Natural killer cell treated with Interleukin-12 subunit alpha and Interleukin-12 subunit beta and Interleukin-15 and Interleukin-18, amount 100 ng/mL, for 72 hours (primary cell): Measurements from ENCODE around the gene AKT1. TPM values are rescaled to one million over a fixed set of nuclear protein-coding genes. Genes with fewer than 3 reads are reported as not detected.
A peak's percentile ranks its signal among the peaks of the same experiment; 100 is the strongest.

Experiments
- ATAC-seq, 2 donors: fragments of 150-1000 bp; cut with Tn5 transposase in 1 of 2; sonication (Bioruptor Pico), chemical (Tn5 transposase) in 1 of 2; 2 replicates each; pipeline ENCODE4 v1.10.0; 2021
- DNase-seq: peaks from one replicate; pipeline ENCODE4 v3.0.0; 2022; ENCODE audit warnings: low spot score
- H3K27ac Mint-ChIP-seq, 2 donors: 1 replicate in 1 of 2; 2 replicates in 1 of 2; pipeline ENCODE4 v1.8.0; 2022; ENCODE audit warnings: mixed read lengths in 2 of 2, mild to moderate bottlenecking in 1 of 2, moderate library complexity in 1 of 2
- H3K27me3 Mint-ChIP-seq, 2 donors: 1 replicate in 1 of 2; 2 replicates in 1 of 2; pipeline ENCODE4 v1.8.0; 2022; ENCODE audit warnings: mixed read lengths in 2 of 2
- H3K36me3 Mint-ChIP-seq: one replicate; pipeline ENCODE4 v1.8.0; 2022; ENCODE audit warnings: mixed read lengths
- H3K4me1 Mint-ChIP-seq, 2 donors: 1 replicate in 1 of 2; 2 replicates in 1 of 2; pipeline ENCODE4 v1.8.0; 2022; ENCODE audit warnings: low read depth in 2 of 2, mixed read lengths in 2 of 2, mild to moderate bottlenecking in 1 of 2
- H3K4me3 Mint-ChIP-seq: one replicate; pipeline ENCODE4 v1.8.0; 2022; ENCODE audit warnings: mixed read lengths
- H3K9me3 Mint-ChIP-seq: 2 replicates; pipeline ENCODE4 v1.8.0; 2022; ENCODE audit warnings: mixed read lengths
- total RNA-seq, 2 donors: library from RNA; stranded (reverse); gene quantifications; one replicate each; pipeline ENCODE4 v1.2.3, GENCODE V29; 2022

Gene AKT1
- total RNA-seq, 2 donors from 2014 or later: 128 to 229 TPM

DNA sequence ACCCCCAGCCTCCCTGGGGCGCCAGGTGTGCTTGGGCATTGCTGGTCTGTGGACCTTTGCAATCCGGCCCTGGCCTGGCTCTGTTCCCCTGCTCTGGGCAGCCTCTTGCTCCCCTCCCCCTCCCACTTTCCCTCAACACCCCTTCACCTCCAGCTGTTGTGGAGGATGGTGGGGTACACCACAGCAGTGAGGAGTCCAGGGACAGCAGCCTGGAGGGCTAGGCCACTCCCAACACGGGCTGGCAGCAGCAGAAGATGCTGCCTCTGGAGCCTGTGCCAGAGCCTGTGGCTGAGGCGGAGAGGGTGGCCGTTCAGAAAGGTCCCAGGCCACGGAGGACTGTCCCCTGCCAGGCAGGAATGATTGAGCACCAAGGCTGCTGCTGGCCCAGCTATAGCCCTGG, 12.9 kb upstream of the AKT1 start:
- peaks cover 0 to 10% of the 10 kb centered on the region in 2 donors for H3K4me1 Mint-ChIP-seq
- no peaks in the 10 kb centered on the region for H3K27me3 Mint-ChIP-seq
- no peak overlapping the region for H3K4me3 Mint-ChIP-seq
- H3K9me3 Mint-ChIP-seq: peaks cover 5% of the 10 kb centered on the region
- ATAC-seq (peak in 1 of 2 donors; percentile 5), DNase-seq (no peak)
- H3K36me3 Mint-ChIP-seq: no peaks in the 10 kb centered on the region
- H3K27ac Mint-ChIP-seq: no peak overlapping the region

DNA sequence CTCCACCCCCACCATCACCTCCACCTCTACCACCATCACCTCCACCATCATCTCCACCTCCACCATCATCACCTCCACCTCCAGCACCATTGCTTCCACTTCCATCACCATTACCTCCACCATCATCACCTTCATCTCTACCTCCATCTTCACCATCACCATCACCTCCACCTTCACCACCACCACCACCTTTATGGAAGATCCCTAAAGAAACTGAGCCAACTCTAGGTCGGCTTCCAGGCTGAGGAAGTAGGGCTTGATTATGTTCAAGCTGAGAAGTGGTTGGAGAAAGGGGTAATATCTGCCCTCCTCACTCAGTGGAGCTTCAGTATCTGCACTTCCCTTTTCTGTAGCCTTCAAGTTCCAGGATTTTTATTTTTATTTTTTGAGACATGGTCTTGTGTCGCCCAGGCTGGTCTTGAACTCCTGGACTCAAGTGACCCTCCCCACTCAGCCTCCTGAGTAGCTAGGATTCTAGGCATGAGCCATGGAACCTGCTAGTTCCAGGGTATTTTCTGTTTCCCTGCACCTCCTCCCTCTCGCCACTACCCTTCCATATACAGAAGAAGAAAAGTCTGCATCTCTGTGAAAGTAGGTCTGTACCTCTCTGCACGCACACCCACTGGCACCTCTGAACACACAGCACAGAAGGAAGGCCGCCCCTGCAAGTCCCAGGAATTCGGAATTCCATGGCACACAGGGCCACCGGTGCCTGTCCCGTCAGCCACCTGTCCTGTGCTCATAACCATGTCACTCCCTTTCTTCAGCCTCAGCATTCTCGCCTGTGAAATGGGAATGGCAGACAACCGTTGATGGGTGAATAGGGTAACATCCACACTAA, 11.3 kb upstream of the AKT1 start:
- no peaks in the 10 kb centered on the region for H3K36me3 Mint-ChIP-seq
- DNase-seq (no peak), ATAC-seq (no peak)
- H3K4me3 Mint-ChIP-seq: no peak overlapping the region
- peaks cover 0 to 8% of the 10 kb centered on the region in 2 donors for H3K4me1 Mint-ChIP-seq
- H3K27me3 Mint-ChIP-seq: no peaks in the 10 kb centered on the region
- no peak overlapping the region for H3K27ac Mint-ChIP-seq
- H3K9me3 Mint-ChIP-seq: peaks cover 5% of the 10 kb centered on the region

DNA sequence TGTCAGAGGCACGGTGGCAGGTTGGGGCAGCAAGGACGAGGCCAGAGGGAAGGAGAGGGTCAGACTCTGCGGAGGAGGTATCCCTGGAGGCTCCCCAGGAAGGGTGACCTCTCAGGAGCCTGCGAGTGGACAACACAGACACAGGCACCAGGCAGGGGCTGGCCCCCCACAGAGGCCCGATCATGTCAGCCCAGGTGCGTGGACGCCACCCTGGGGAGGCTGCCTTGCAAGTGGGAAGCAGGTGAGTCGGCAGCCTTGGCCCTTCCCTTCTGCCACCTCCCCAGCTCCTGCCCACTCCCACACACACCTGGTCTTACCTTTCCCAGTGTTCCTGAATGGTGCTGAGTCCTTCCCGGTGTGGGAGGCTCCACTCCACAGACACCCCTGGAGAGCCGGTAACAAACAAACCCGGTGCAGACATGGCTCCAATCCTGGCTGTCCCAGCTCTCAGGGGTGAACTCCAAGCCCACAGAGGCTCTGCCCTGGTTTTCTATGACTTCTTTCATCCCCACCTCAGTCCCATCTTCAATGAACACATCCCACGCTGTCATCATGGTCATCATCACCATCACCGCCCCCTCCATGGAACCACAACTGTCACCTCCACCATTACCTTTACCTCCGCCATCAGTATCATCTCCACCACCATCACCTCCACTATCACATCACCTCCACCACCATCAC, 10.5 kb upstream of the AKT1 start:
- no peak overlapping the region for H3K27ac Mint-ChIP-seq
- no peaks in the 10 kb centered on the region for H3K27me3 Mint-ChIP-seq
- H3K4me1 Mint-ChIP-seq: peaks cover 0 to 11% of the 10 kb centered on the region in 2 donors
- peaks cover 5% of the 10 kb centered on the region for H3K9me3 Mint-ChIP-seq
- no peak overlapping the region for H3K4me3 Mint-ChIP-seq
- no peak for ATAC-seq
- DNase-seq: no peak
- H3K36me3 Mint-ChIP-seq: no peaks in the 10 kb centered on the region

DNA sequence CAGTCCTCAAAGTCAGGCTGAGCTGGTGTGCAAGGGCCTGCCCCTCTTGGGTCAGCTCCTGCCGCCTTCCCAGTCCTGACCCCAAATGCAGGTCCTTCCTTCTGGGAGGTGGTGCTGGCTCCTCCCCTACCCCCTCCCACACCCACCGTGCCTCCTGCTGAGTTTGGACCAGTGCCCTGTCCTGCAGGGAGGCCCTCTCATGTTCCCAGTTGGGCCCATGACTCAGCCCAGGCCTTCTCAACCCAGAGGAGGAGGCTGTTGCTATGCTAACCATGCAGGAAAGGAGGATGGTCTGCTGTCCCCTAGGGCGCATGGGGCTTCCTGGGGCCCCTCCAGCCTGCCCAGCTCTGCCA, 9.8 kb upstream of the AKT1 start:
- DNase-seq: no peak
- H3K36me3 Mint-ChIP-seq: no peaks in the 10 kb centered on the region
- no peak for ATAC-seq
- H3K4me3 Mint-ChIP-seq: no peak overlapping the region
- H3K9me3 Mint-ChIP-seq: peaks cover 5% of the 10 kb centered on the region
- H3K27ac Mint-ChIP-seq: no peak overlapping the region
- H3K4me1 Mint-ChIP-seq: peaks cover 0 to 8% of the 10 kb centered on the region in 2 donors
- H3K27me3 Mint-ChIP-seq: no peaks in the 10 kb centered on the region

DNA sequence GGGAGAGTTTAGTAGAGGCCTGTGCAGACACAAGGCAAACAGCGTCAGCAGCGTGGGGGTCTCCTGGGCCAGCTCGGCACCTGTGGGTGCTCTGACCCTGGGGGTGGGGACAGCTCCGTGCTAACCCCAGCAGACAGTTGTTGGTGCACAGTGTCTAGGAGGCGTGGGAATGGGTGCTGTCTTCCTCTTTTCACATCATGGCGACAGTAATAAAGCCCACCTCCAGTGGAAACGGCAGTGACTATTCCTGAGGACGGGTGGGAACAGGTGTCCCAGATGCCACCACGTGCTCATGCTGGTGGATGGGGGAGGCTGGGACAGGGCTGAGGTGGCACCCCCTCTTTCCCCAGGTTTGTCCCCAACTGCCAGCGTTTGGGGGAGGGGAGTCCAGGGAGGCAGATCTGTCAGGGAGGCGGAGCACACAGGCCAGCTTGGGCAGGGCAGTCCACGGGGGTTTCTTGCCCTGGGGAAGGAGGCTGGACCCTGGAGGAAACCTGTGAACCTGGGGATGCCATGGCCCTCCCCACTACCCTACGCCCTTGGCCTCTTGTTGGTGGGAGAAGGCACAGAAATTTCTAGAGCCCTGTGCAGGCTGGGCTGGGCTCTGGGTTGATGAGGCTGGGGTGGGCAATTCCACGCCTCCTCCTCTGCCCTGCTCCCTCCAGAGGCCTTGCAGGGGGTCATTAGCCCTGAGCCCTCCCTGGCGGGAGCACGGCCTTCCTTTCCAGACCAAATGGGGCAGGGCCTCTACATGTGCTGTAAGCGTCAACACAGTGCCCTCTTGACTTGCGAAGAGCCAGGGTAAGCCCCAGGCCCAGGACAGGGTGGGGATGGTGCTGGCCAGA, 9.2 kb upstream of the AKT1 start:
- H3K4me1 Mint-ChIP-seq: peaks cover 0 to 8% of the 10 kb centered on the region in 2 donors
- no peaks in the 10 kb centered on the region for H3K36me3 Mint-ChIP-seq
- H3K27me3 Mint-ChIP-seq: no peaks in the 10 kb centered on the region
- no peak overlapping the region for H3K27ac Mint-ChIP-seq
- no peak overlapping the region for H3K4me3 Mint-ChIP-seq
- ATAC-seq (no peak), DNase-seq (no peak)
- peaks cover 5% of the 10 kb centered on the region for H3K9me3 Mint-ChIP-seq

DNA sequence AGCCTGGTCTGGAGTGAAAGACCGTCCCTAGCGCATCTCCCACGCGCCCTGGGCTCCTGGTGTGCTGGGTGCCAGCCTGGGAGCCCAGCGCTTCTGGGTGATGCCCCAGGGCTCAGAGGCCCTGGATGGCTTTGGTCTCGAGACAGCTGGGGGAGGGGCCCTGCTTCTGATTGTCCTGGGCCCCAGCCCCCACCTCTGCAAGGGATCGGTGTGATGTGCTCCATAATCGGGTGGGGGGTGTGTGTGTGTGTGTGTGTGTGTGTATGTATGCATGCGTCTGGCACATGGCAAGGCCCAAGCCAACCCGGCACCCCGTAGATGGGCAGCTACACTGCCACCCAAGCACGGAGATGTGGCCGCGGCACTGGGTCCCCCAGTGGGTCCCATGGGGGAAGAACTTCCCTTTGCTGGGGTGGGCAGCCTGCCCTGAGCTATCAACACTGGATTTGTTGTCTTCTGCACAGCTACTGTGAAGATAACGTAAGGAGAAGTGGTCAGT, 8.4 kb upstream of the AKT1 start:
- Mint-ChIP-seq H3K9me3 (peaks cover 5% of the 10 kb centered on the region), H3K27me3 (no peaks in the 10 kb centered on the region), H3K4me1 (peaks cover 0 to 8% of the 10 kb centered on the region in 2 donors), H3K36me3 (no peaks in the 10 kb centered on the region), H3K4me3 (no peak overlapping the region), H3K27ac (no peak overlapping the region)
- no peak for ATAC-seq
- DNase-seq: no peak

DNA sequence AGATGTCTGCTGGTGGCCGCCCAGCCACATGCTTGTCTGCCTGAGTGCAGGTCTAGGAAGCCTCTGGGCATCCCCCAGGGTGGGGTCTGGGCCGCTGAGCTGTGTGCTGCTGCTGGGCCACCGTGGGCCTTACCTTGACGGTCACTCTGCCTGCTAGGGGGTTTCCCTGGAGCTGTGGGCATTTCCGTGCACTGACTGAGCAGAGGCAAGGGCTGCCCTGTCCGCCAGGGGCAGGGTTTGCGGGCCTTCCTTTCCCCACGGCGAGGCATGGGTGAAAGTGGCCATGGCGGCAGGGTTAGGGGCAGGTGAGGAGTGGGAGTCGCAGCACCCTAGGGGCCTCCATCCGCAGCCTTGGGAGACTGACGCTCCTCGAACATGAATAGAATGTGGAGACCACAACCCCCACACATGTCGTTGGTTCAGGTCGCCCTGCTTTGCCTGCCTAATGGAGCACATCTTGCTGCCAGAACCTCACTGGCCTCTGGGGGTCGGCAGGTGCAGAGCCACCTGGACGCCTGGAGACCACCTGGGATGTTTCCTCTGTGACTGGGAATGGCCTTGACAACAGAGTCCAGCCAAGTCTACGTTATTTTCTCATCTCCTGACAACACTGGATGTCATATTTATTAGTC, 7.8 kb upstream of the AKT1 start:
- peaks cover 0 to 8% of the 10 kb centered on the region in 2 donors for H3K4me1 Mint-ChIP-seq
- no peak for DNase-seq
- H3K27me3 Mint-ChIP-seq: no peaks in the 10 kb centered on the region
- no peak for ATAC-seq
- H3K27ac Mint-ChIP-seq: no peak overlapping the region
- no peak overlapping the region for H3K4me3 Mint-ChIP-seq
- peaks cover 5% of the 10 kb centered on the region for H3K9me3 Mint-ChIP-seq
- H3K36me3 Mint-ChIP-seq: no peaks in the 10 kb centered on the region

DNA sequence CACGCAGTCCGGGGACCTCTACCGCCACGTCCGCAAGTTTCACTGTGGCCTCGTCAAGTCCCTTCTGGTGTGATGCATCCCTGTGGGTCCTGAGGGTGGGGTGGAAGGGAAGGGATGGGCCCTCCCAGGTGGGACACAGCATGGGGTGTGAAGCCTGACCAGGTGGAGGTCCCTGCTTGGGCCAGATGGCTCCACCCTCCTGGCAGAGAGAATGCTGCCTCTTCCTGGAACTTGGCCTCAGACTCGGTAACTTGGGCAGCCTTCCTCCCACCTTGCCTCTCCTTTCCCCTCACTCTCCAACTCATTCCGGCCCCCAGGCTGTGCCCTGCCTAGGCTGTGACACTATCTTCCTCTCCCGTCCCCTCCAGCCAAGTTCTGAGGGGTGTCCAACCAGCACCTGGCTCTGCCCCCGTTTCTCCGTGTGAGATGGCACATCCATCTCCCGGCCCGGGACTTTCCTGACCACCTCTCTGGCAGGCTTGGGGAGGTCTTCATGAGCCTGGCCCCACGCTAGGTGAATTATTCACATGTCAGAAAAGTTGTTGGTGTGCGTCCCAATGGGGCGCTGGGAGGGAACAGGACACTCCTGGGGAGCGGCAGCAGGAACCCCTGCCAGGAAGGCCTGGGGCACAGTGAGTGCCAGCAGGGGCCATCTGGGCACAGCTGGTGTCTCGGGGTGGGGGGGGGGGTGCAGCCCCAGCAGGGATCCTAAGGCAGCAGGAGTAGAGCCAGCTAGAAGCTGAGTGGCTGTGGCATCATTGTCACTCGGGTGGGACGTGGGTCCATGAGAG, 7.0 kb upstream of the AKT1 start:
- Mint-ChIP-seq H3K4me1 (peaks cover 0 to 8% of the 10 kb centered on the region in 2 donors), H3K27ac (no peak overlapping the region), H3K36me3 (no peaks in the 10 kb centered on the region), H3K27me3 (no peaks in the 10 kb centered on the region), H3K4me3 (peak overlapping the region; percentile 65), H3K9me3 (peaks cover 5% of the 10 kb centered on the region)
- ATAC-seq (no peak), DNase-seq (no peak)

DNA sequence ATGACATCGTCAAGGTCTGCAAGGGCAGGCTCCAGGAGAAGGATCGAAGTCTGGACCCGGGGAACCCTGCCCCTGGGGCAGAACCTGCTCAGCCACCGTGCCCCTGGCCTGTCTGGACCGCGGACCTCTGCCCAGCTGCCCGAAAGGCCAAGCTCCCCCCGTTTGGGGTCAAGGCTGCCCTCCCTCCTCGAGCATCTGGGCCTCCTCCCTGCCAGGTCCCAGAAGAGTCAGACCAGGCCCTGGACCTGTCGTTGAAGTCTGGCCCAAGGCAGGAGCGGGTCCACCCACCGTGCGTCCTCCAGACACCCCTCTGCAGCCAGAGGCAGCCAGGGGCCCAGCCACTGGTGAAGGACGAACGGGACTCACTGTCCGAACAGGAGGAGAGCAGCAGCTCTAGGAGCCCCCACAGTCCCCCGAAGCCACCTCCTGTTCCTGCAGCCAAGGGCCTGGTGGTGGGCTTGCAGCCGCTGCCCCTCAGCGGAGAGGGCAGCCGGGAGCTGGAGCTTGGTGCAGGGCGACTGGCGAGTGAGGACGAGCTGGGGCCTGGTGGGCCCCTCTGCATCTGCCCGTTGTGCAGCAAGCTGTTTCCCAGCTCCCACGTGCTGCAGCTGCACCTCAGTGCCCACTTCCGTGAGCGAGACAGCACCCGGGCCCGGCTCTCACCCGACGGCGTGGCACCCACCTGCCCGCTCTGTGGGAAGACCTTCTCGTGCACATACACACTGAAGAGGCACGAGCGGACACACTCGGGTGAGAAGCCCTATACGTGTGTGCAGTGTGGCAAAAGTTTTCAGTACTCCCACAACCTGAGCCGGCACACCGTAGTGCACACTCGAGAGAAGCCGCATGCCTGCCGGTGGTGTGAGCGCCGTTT, 6.2 kb upstream of the AKT1 start:
- no peaks in the 10 kb centered on the region for H3K27me3 Mint-ChIP-seq
- no peaks in the 10 kb centered on the region for H3K36me3 Mint-ChIP-seq
- peaks cover 5% of the 10 kb centered on the region for H3K9me3 Mint-ChIP-seq
- H3K4me3 Mint-ChIP-seq: peak overlapping the region; percentile 81
- DNase-seq (no peak), ATAC-seq (no peak)
- H3K4me1 Mint-ChIP-seq: peaks cover 0 to 8% of the 10 kb centered on the region in 2 donors
- H3K27ac Mint-ChIP-seq: peak overlapping the region in 1 of 2 donors; percentile 21

DNA sequence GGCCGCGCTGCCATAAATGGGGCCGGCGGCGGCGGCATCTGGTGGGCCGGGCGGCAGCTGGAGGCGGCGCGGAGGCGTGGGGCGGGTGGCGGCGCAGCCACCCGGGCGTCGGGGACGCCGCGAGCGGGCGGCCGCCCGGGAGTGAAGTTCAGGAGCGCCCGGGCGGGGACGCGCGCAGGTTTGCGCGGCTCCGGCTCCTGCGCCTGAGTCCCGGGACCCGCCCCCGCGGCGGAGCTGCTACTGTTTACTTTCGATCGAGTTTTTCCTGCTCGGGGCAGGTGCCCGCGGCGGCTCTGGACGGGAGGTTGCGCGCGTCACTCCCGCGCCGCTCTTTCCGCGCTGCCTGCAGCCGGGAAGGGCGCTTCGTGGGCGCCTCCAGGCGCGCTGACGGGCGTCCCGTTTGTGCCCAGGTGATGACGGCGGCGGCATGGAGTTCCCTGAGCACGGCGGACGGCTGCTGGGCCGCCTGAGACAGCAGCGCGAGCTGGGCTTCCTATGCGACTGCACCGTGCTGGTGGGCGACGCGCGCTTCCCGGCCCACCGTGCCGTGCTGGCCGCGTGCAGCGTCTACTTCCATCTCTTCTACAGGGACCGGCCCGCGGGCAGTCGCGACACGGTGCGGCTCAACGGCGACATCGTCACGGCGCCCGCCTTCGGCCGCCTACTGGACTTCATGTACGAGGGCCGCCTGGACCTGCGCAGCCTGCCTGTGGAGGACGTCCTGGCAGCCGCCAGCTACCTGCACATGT, 5.4 kb upstream of the AKT1 start, which contains the start of gene ZBTB42:
ZBTB42 (plus strand) TSS at position 331 of the 749 bp plus-strand sequence; CDS start at position 428, 97 bp downstream.
- peak within 1 kb of the TSS in 1 of 2 donors; percentile 21 for H3K27ac Mint-ChIP-seq

DNA sequence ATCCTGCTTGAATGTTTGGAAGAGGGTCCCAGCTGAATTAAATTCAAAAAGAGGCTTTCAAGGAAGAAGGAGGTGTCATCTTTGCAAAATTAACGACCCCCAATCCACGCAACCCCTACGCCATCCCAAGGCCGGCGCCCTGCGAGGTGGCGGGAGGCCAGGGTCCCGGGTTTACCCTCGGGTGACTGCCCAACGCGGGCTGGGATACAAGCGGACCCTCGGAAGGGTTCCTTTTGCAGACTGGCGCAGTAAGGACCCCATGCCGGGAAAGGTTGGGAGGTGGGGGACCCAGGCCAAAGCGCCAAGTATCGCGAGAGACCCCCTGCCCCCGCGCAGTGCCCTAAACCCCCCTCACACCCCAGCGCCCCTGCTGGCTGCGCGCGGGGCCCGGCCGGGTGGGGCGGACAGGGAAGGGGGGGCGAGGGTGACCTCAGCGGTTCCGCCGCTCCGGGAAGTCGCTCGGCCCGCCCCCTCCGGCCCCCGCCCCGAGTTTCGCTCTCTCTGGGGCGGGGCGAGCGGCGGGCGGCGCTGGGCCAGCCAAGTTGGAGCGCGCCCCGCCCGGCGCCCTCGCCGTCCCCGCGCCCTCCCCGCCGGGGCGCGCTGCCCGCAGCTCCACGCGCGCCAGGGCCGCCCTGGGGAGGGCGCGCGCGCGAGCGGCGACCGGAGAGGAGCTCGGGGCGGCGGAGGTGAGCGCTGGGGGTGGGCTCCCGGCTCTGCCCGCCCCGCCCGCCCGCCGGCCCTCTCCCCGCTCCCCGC, 4.6 kb upstream of the AKT1 start:
- H3K9me3 Mint-ChIP-seq: no peaks in the 10 kb centered on the region
- no peak overlapping the region for H3K27ac Mint-ChIP-seq
- peak overlapping the region; percentile 48 for H3K4me3 Mint-ChIP-seq
- ATAC-seq: peak; percentile 83 to 86
- H3K4me1 Mint-ChIP-seq: peaks cover 0 to 3% of the 10 kb centered on the region in 2 donors
- DNase-seq: peak; percentile 82
- no peaks in the 10 kb centered on the region for H3K36me3 Mint-ChIP-seq
- H3K27me3 Mint-ChIP-seq: no peaks in the 10 kb centered on the region

More for the DNA sequence above, 5.4 kb upstream of the AKT1 start, which contains the start of gene ZBTB42:
- Mint-ChIP-seq H3K36me3 (no peaks in the 10 kb centered on the region), H3K4me1 (peaks cover 0 to 3% of the 10 kb centered on the region in 2 donors), H3K4me3 (peak within 1 kb of the TSS; percentile 81), H3K9me3 (no peaks in the 10 kb centered on the region), H3K27me3 (no peaks in the 10 kb centered on the region)
- ATAC-seq: peak in 1 of 2 donors; percentile 2
- peak; percentile 80 for DNase-seq
